ENCODE data around the gene KIFC3. TPM values are rescaled to one million over a fixed set of nuclear protein-coding genes. Genes with fewer than 3 reads are reported as not detected.
"Not testable (repeated sequence)": the region's sequence is repeated elsewhere in the genome, so short reads cannot be mapped to it uniquely, and the experiment has no call there.

Gene KIFC3
- total and polyA plus RNA-seq, 2 donors from 2014 or later: 74.9 to 109 TPM

DNA sequence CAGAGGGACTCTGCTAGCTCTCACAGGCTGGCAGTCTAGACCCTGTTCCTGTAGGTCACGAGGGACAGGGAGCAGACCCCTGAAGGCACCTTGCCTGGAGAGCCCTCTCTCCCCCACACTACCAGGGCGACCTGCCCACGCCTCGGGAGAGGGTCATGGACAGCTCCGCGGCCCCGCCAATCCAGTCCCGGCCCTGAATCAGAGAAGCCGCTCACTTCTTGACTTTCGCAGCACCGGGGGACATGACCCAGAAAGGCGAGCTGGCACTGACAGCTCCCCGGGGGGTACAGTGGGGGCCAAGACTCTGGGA is 5.1 kb downstream of the KIFC3 start:
- DNase-seq (peak in 2 of 5 donors; percentile 31 to 66), FAIRE-seq (no peak)
- intact Hi-C loops (cut with DNase I): no loop called here
- TF ChIP-seq CTCF (IDR thresholded peaks at IDR 0.05; ENCODE audit: borderline replicate concordance, extremely low read depth, insufficient read depth): no peak
- Histone ChIP-seq H3K27ac (ENCODE audit: low read depth in 2 of 2, low read length in 2 of 2) (peak overlapping the region; percentile 95), H3K27me3 (ENCODE audit: control insufficient read depth, insufficient read depth, low read length) (no peaks in the 10 kb centered on the region), H3K36me3 (ENCODE audit: control insufficient read depth in 2 of 3, insufficient read depth in 3 of 3, low read length in 3 of 3) (peaks cover 0 to 17% (median 4%) of the 10 kb centered on the region in 3 donors), H3K9ac (ENCODE audit: low read length in 3 of 3) (peak overlapping the region in 2 of 3 donors; percentile 79 to 88), H3K4me3 (ENCODE audit: low read length in 3 of 3) (peak overlapping the region in 2 of 3 donors; percentile 71 to 84), H3K4me1 (ENCODE audit: control insufficient read depth in 2 of 3, insufficient read depth in 2 of 3, low read depth in 1 of 3, low read length in 3 of 3) (peaks cover 2 to 59% (median 37%) of the 10 kb centered on the region in 3 donors), H3K9me3 (ENCODE audit: control insufficient read depth in 2 of 3, insufficient read depth in 1 of 3, low read length in 3 of 3) (no peaks in the 10 kb centered on the region)

DNA sequence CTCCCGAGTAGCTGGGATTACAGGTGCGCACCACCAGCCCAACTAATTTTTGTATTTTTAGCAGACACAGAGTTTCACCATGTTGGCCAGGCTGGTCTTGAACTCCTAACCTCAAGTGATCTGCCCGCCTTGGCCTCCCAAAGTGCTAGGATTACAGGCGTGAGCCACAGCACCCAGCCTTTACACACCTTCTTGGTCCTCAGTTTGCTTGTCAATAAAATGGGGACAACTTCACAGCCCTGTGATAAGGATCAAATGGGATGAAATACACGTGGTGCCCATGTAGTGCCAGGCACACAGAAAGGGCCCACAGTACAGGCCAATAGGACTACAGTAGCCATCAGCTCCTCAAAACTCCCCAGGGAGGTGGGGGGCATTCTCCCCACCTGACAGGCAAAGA is 6.3 kb downstream of the KIFC3 start:
- peaks cover 0 to 28% (median 4%) of the 10 kb centered on the region in 3 donors for H3K36me3 ChIP-seq (ENCODE audit: control insufficient read depth in 2 of 3, insufficient read depth in 3 of 3, low read length in 3 of 3)

DNA sequence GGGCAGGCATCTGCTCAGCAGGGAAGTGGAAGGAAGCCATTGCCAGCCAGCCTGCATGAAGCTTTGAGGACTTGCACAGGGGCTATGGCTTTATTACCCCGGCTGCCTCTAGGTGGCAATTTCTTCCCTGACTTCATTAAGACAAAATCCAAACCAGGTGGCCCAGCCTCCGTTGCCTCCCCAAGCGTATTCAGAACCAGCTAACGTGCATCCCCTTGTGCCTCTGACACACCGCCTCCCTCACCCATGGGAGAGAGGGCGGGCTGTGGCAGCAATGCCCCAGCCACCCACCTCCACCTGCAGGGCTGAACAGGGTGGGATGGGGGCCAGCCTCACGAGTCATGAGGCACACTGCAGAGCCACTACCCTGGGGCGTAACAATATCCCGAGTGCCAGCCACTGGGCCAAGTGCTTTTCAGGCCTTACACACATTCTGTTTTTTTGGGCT is 6.8 kb downstream of the KIFC3 start:
- Histone ChIP-seq H3K9me3 (ENCODE audit: control insufficient read depth in 2 of 3, insufficient read depth in 1 of 3, low read length in 3 of 3) (no peaks in the 10 kb centered on the region), H3K4me1 (ENCODE audit: control insufficient read depth in 2 of 3, insufficient read depth in 2 of 3, low read depth in 1 of 3, low read length in 3 of 3) (peaks cover 0 to 65% (median 43%) of the 10 kb centered on the region in 3 donors), H3K9ac (ENCODE audit: low read length in 3 of 3) (peak overlapping the region in 1 of 3 donors; percentile 8), H3K36me3 (ENCODE audit: control insufficient read depth in 2 of 3, insufficient read depth in 3 of 3, low read length in 3 of 3) (peaks cover 0 to 33% (median 4%) of the 10 kb centered on the region in 3 donors), H3K4me3 (ENCODE audit: low read length in 3 of 3) (peak overlapping the region in 1 of 3 donors; percentile 15), H3K27ac (ENCODE audit: low read depth in 2 of 2, low read length in 2 of 2) (peak overlapping the region; percentile 41 to 77), H3K27me3 (ENCODE audit: control insufficient read depth, insufficient read depth, low read length) (no peaks in the 10 kb centered on the region)
- intact Hi-C loops (cut with DNase I): no loop called here
- peak; percentile 59 for TF ChIP-seq CTCF (IDR thresholded peaks at IDR 0.05; ENCODE audit: borderline replicate concordance, extremely low read depth, insufficient read depth)
- DNase-seq (peak; percentile 64 to 81 (median 68)), FAIRE-seq (no peak)

More for the DNA sequence above, 6.3 kb downstream of the KIFC3 start:
- Histone ChIP-seq H3K9ac (ENCODE audit: low read length in 3 of 3) (peak overlapping the region in 2 of 3 donors; percentile 29 to 38), H3K4me1 (ENCODE audit: control insufficient read depth in 2 of 3, insufficient read depth in 2 of 3, low read depth in 1 of 3, low read length in 3 of 3) (peaks cover 2 to 64% (median 46%) of the 10 kb centered on the region in 3 donors), H3K27ac (ENCODE audit: low read depth in 2 of 2, low read length in 2 of 2) (peak overlapping the region; percentile 63 to 95), H3K4me3 (ENCODE audit: low read length in 3 of 3) (peak overlapping the region in 1 of 3 donors; percentile 84)
- intact Hi-C loops (cut with DNase I); FAIRE-seq; H3K27me3 ChIP-seq (ENCODE audit: control insufficient read depth, insufficient read depth, low read length); H3K9me3 ChIP-seq (ENCODE audit: control insufficient read depth in 2 of 3, insufficient read depth in 1 of 3, low read length in 3 of 3): not testable (repeated sequence)
- peak in 1 of 5 donors; percentile 26 for DNase-seq

GRCh38 chr16:57794849-57795430 is 7.4 kb downstream of the KIFC3 start:
- H3K36me3 ChIP-seq (ENCODE audit: control insufficient read depth in 2 of 3, insufficient read depth in 3 of 3, low read length in 3 of 3): peaks cover 0 to 38% (median 8%) of the 10 kb centered on the region in 3 donors
- DNase-seq (peak in 1 of 5 donors; percentile 61), FAIRE-seq (no peak)
- H3K4me1 ChIP-seq (ENCODE audit: control insufficient read depth in 2 of 3, insufficient read depth in 2 of 3, low read depth in 1 of 3, low read length in 3 of 3): peaks cover 0 to 62% (median 38%) of the 10 kb centered on the region in 3 donors
- H3K27me3 ChIP-seq (ENCODE audit: control insufficient read depth, insufficient read depth, low read length): no peaks in the 10 kb centered on the region
- peak overlapping the region in 1 of 3 donors; percentile 15 for H3K4me3 ChIP-seq (ENCODE audit: low read length in 3 of 3)
- H3K27ac ChIP-seq (ENCODE audit: low read depth in 2 of 2, low read length in 2 of 2): peak overlapping the region; percentile 41 to 77
- no peaks in the 10 kb centered on the region for H3K9me3 ChIP-seq (ENCODE audit: control insufficient read depth in 2 of 3, insufficient read depth in 1 of 3, low read length in 3 of 3)
- TF ChIP-seq CTCF (IDR thresholded peaks at IDR 0.05; ENCODE audit: borderline replicate concordance, extremely low read depth, insufficient read depth): no peak
- H3K9ac ChIP-seq (ENCODE audit: low read length in 3 of 3): peak overlapping the region in 1 of 3 donors; percentile 40
- intact Hi-C loops (cut with DNase I): no loop called here

All from kidney (tissue), 14 donors.